HL-60/S4 (cell line): Measurements from ENCODE around the gene INTS2.
"Not testable (repeated sequence)": the region's sequence is repeated elsewhere in the genome, so short reads cannot be mapped to it uniquely, and the experiment has no call there.

Experiments
- in situ Hi-C: fragments of 300-500 bp; cut with MboI; formaldehyde crosslinking; loops from 2 replicates; pipeline ENCODE4 v1.14.3; 2022; ENCODE audit warnings: low sequenced_read_pairs

INTS2 gene

DNA sequence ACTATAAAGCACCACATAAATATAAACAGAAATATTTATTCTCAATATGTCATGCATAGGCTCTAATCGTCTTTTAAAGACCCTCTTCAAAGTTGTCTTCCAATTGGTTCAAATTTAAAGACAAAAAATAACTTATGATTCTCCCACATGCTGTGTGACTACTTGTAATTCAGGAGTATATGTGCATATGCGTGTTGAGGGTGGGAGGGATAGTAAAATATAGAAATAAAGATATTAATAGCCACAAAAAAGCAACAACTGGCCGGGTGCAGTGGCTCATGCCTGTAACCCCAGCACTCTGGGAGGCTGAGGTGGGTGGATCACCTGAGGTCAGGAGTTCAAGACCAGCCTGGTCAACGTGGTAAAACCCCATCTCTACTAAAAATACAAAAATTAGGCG lies 33.5 kb downstream of the INTS2 start:
- in situ Hi-C loops, result not testable (repeated sequence)

DNA sequence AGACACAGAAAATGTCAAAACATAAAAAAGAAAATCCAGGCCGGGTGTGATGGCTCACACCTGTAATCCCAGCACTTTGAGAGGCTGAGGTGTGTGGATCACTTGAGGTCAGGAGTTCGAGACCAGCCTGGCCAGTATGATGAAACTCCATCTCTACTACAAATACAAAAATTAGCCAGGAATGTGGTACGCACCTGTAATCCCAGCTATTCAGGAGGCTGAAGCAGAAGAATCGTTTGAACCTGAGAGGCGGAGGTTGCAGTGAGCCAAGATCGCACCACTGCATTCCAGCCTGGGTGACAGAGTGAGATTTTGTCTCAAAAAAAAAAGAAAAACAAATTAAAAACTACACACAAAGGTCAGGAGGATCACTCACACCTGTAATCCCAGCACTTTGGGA lies 40.0 kb downstream of the INTS2 start:
- in situ Hi-C loops, result not testable (repeated sequence)

DNA sequence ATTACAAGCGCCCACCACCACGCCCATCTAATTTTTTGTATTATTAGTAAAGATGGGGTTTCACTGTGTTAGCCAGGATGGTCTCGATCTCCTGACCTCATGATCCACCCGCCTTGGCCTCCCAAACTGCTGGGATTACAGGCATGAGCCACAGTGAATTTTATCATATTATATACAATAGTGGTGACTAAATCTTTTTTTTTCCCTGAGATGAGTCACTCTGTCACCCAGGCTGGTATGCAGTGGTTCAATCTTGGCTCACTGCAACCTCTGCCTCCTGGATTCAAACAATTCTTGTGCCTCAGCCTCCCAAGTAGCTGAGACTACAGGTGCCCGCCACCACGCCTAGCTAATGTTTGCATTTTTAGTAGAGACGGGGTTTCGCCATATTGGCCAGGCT lies 41.9 kb downstream of the INTS2 start:
- in situ Hi-C loops, result not testable (repeated sequence)

DNA sequence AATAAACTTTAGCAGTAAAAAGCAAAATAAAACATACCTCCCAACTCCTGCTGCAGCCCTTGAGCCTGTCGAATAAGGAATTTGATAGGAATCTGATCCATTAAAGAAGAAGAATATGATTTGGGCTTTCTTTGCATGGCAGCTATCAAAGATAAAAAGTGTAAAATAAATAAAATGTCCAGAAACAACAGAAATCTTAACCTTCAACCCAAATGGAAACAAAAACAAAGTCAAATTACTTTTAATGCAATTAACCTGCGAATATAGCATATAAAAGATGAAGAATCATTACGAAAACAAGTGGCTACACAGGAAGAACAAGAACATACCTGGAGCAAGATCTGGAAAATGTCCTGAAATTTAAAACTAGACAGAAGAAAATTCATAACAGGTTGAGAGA lies 42.9 kb downstream of the INTS2 start:
- in situ Hi-C loops, result no loop called here

DNA sequence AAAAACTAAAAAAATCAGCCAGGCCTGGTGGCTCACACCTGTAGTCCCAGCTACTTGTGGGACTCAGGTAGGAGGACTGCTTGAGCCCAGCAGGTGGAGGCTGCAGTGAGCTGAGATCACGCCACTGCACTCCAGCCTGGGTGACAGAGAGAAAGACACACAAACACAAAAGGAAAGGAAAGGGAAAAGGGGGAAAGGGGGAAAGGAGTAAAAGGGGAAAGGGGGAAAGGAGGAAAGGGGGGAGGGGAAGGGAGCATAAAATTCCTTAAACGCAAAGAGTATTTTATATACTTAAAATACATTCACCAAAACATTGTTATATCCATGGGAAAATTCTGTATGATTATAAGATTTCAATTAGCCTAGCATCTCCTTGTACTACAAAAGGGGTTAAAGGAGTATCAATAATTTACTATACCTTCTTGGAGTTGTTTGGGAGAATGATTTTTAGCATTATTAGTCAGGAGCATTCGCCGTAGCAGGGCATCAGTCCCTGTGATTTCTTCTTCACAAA lies 47.1 kb downstream of the INTS2 start:
- in situ Hi-C loops, result no loop called here

DNA sequence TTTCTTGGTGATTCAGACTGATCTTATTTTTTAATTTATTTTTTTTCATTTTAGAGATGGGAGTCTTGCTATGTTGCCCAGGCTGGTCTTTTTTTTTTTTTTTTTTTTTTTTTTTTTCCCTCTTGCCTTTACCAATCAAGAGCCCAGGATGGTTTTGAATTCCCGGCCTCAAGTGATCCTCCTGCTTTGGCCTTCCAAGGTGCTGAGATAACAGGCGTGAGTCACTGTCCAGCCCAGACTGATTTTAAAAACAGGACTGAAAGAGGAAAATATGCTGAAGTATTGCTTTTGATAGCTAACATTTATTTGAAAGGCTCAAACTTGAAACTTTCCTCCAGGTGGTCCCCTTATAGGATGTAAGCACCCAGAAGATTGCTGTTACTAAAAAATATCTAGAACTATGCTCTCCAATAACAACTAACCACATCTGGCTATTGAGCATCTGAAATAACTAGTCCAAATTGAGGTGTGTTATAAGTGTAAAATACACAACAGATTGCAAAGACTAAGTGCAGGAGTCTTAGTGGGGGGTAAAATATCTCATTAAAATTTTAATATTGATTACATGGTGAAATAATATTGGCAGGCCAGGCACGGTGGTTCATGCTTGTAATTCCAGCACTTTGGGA lies 48.7 kb downstream of the INTS2 start:
- in situ Hi-C loops, result no loop called here

DNA sequence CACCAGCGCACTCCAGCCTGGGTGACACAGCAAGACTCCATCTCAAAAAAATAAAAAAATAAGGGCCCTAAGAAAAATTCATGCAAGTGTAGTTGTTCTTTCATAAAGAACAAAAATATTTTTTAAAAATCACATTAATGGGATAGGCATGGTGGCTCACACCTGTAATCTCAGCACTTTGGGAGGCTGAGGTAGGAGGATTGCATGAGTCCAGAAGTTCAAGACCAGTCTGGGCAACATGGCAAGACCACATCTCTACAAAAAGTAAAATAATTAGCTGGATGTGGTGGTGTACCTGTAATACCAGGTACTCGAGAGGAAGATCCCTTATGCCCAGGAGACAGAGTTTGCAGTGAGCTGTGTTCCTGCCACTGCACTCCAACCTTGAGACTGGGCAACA lies 49.3 kb downstream of the INTS2 start:
- in situ Hi-C loops, result no loop called here

DNA sequence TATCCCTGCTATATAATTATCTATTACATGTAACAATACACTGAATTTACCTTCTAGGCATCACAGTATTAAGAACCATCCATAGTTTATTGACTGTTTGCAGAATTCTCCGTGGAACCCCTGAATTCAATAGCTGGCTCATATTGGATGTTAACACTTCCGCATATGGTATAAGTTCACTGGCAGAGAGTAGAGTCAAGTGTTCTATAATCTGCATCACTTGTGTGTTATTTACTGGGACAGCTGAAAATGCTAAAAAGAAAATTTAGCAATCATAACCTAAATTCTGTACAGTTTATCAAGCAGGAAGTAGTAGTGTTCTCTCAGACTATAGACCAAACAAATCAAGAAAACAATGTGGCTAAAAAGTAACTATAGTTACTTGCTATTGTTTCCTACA lies 49.9 kb downstream of the INTS2 start:
- in situ Hi-C loops, result no loop called here

DNA sequence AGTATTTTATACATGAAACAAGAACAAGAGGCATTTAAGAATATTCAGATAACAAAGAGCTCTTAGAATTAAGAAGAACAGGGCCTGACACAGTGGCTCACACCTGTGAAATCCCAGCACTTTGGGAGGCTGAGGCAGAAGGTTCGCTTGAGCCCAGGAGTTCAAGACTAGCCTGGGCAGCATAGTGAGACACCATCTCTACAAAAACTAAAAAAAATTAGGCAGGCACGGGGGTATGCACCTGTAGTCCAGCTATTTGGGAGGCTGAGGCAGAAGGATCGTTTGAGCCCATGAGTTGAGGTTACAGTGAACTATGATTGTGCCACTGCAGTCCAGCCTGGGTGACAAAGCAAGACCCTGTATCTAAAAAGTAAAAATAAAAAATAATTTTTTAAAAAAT lies 52.0 kb downstream of the INTS2 start:
- in situ Hi-C loops, result no loop called here

DNA sequence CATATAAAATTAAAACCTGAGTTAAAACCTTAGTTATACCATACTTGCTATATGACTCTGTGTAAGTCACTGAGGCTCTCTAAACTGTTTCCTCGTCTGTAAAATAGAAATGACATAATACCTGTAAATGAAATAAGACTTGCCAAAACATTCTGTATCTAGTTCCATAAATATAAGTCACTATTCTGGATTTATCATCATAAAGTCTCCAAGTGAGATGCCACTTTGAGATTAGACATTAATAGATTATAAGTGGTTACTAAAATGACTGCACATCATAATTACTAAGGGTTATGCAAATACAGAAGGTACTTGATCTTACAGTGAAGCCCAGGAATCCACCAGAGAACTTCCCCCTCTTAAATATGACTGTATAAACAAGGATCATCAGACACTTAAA lies 52.5 kb downstream of the INTS2 start:
- in situ Hi-C loops, result no loop called here

DNA sequence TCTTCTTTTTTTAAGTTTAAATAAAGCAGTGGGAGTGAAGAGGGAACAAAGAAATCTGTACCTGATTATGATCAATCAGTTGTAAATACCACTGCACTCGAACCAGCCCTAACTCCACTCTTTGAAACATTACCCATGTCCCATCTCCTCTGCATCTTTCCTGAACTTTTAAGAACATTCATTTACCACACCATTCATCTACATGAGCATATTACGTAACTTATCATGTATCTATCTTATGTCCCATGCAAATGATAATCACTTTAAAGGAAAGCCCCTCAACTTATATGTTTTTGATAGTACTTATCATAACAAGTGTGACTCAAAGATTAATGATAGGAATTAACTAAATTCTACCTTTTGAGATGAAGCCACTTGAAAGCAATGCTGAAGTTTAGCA lies 53.7 kb downstream of the INTS2 start:
- in situ Hi-C loops, result no loop called here

DNA sequence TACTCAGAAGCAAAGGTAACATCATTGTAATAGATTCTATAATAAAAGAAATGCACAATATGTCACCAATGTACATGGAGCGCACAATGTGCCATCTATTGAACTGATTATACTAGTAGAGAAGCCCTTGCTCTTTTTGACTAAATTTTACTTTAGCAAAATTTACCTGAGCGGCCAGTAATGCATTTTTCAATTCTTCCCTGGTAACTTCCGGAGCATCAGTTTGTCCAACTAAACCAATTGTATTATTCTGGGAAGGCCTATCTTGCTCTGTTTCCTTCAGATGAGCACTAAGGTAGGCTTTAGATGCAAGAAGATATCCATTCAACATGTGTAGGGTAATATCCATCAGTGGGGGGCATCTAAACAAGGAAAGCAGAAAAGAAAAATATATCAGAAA lies 55.7 kb downstream of the INTS2 start:
- in situ Hi-C loops, result no loop called here

DNA sequence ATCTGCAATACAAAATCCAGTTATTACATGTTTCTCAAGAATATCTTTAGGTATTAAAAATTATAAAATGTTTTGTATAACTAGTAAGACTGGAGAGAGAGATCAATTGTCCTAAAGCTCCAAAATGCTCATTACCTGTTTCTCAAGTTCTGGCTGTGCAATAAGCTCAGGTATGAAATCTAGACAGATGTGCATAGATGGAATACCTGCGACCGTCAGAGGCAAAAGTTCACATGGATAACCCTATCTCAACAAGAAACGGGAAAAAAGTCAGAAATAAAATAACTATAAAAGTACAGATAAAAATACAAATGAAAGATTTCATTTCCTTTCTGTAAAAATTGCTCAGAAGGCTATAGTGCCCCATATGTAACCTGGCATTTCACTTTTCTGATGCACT lies 58.6 kb downstream of the INTS2 start:
- in situ Hi-C loops, result no loop called here

DNA sequence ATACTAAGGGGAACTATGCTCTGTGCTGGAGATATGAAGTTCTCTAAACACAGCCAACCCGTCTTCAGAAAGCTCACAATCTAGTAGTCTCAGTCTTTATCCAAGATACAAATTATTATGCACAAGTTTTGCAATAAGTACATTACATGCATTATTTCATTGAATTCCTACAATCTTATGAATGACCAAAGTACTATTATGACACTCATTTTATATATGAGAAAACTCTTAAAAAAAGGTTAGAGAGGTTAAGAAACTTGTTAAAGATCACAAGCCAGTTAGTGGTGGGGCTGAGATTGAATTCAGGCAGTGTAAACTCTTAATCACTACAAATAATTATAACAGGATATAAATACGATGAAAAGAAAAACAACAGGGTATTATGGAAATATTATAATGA lies 59.7 kb downstream of the INTS2 start:
- in situ Hi-C loops, result no loop called here

DNA sequence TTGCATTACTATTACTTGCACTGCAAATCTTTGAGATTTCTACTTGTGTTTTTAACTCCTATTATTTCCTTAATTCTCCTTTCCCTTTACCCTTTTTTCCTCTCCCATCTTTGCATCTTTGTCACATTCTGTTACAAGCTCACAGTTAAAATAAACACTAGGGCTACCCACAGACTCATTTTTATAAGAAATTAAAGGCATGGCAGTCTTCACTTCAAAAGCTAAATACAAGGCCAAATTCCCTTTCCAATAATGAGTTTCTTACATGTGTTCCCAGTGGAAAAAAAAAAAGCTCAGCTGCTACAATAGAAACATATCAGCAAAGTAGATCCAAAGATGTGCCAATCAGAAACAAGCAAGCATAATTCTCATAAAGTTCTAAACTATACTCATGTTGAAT lies 60.7 kb downstream of the INTS2 start:
- in situ Hi-C loops, result no loop called here

DNA sequence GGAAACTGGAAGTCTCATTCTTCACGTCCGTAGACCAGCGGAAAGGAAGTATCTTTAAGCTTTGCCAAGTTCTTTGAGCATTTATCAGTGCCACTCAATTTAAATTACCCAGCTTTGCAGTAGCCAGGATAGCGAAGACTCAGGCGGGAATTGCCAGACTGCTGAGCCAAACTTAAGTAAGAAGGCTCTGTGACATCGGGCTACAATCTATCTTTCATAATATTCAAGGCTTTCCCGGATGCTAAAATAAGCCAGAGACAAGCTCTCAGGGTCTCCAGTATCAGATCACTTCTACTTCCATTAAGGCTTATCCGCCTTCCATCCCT lies 64.0 kb downstream of the INTS2 start:
- in situ Hi-C loops, result no loop called here

DNA sequence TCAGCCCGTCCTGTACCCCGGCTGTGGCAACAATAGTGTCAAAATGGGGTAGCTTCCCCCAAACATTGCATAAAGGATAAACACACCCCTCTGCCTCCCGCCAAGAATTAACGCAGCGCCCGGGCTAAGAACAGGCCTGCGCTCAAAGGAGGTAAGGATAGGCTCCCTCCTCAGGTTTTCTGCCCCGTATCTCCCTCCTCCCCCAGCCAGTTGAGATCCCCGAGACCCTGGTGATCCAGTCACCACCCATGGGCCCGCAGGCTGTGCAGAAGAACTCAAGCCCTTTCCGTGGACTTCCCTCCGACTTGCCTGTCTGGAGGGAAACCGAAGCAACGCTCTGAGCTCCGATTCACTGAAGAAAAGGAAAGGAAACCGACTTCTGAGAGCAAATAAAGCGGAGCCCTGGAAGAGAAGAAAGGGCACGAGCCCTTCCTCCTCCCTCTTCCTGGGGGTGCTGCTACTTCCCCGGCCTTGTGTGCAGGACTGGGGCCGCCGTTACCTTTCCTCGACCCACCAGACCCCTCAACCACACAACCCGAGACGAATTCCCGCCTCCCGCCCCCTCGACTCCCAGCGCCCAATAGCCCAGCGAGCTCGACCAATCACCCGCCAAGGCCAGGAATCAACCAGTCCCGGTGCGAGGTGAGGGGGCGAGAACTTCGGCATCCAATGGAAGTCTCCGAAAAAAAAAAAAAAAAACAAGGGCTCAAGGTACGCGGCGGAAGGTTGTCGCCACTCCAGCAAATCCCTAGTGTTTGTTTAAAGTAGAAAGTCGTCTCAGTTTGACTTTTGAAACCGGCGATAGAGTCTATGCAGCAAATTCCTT lies 64.6 kb downstream of the INTS2 start, which contains the start of gene BRIP1:
Gene BRIP1 (minus strand): TSS at position 554 of the 826 bp plus-strand sequence. CDS start 1,989 bp downstream, outside the sequence.
- in situ Hi-C loops, result no loop called here

DNA sequence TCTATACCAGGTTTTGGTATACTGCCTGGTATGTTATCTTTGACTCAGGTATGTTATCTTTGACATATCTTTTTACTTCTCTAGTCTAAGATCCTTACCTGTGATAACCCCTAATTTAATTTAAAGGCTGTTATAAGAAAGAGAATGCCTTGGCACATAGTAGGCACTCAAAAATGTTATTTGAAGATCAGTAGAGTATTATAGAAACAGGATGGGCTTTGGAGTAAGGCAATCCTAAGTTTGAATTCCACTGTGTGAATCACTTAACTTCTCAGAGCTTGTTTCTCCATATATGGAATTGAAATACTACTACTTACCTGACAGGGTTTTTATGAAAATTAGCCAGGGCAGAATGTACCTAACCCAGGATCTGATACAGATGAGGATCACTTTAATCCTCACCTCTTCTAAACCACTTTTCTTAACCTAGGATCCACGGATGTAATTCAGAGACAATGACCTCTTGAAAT lies 65.6 kb downstream of the INTS2 start:
- in situ Hi-C loops, result no loop called here

DNA sequence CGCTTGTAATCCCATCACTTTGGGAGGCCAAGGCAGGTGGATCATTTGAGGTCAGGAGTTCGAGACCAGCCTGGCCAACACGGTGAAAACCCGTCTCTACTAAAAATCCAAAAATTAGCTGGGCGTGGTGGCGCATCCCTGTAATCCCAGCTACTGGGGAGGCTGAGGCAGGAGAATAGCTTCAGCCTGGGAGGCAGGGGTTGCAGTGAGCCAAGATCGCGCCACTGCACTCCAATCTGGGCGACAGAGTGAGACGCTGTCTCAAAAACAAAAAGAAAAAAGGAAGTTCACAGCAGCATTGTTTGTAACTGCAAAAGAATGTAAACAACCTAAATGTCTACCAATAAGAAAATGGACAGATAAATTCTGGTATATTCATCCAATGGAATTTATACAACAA lies 67.4 kb downstream of the INTS2 start:
- in situ Hi-C loops, result not testable (repeated sequence)

DNA sequence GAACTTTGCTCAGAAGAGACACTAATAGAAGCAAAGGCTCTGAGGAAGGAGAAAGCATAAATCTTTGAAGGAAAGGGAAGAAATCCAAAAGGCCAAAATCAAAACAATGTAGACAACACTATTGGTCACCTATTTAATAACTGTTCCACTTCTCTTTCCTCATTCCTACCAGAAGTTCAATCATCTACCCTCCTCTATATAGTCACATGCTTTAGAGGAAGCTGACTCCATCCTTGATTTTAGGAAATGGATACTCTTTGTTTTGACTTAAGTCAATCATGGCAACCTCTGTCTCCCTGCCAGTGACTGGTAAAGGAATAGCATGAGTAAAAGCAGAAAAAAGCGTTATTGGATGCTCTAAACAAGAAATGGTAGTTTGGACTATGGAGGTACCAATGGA lies 71.7 kb downstream of the INTS2 start:
- in situ Hi-C loops, result no loop called here

DNA sequence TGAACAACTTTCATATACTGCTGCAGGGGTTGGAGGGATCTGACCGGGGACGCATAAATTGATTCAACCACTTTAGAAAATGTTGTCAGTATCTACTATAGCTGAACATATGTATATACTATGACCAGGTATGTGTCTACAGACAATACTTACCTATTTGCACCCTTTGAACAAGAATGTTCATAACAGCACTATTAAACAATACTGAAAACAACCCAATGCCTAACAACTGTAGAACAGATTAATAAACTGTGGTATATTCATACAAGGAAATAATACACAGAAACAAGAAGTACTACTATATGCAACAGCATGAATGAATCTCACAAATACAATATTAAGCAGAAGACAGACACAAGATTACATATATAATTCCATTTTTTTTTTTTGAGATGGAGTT lies 74.9 kb downstream of the INTS2 start:
- in situ Hi-C loops, result no loop called here

DNA sequence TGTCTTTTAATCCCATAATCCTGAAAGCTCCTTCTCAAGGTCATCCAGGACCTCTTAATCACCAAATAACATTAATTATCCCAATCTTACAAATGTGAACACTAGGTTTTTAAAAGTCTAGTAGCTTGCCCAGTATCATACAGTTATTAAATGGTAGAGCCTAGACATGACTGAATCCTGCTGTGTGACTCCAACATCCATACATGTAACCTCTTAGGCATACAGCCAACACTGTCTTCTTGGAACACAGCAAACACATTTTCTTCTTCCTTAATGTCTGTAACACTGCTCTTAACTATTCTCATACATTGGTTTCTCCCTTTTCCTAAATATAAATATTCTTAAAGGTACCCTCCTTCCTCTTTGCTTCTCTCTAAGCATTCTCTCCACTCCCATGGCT lies 78.1 kb downstream of the INTS2 start:
- in situ Hi-C loops, result no loop called here
